Sigmoid colon (tissue), 7 donors: Measurements from ENCODE around the gene APRT. TPM values are rescaled to one million over a fixed set of nuclear protein-coding genes. Genes with fewer than 3 reads are reported as not detected.
"Not testable (repeated sequence)": the region's sequence is repeated elsewhere in the genome, so short reads cannot be mapped to it uniquely, and the experiment has no call there.

Experiments used
- DNase-seq: peaks from one replicate; pipeline ENCODE4 v3.0.0-alpha.2; 2019
- H3K27ac ChIP-seq, 4 donors: fragments of 200-600 bp; sonication (generic); one replicate each; pipeline ENCODE4 v1.5.1; 2016 to 2019; ENCODE audit warnings: mild to moderate bottlenecking in 1 of 4
- H3K27me3 ChIP-seq, 3 donors: fragments of 200-600 bp; sonication (generic); one replicate each; pipeline ENCODE4 v1.5.1; 2019; ENCODE audit warnings: mild to moderate bottlenecking in 1 of 3
- H3K36me3 ChIP-seq, 4 donors: fragments of 200-600 bp; sonication (generic); one replicate each; pipeline ENCODE4 v1.5.1; 2016 to 2019
- H3K4me1 ChIP-seq, 4 donors: fragments of 200-600 bp; sonication (generic); one replicate each; pipeline ENCODE4 v1.5.1; 2017 to 2019
- H3K4me3 ChIP-seq, 4 donors: fragments of 200-600 bp; sonication (generic); one replicate each; pipeline ENCODE4 v1.5.1; 2017 to 2019; ENCODE audit warnings: mild to moderate bottlenecking in 2 of 4, moderate library complexity in 1 of 4
- H3K9me3 ChIP-seq, 4 donors: fragments of 200-600 bp in 3 of 4; sonication (generic) in 3 of 4; one replicate each; pipeline versions ENCODE4 v1.5.1 to v1.6.1; 2013 to 2019
- CTCF ChIP-seq, 4 experiments: fragments of 450-650 bp in 3 of 4; fragments of 200-600 bp in 1 of 4; IDR thresholded peaks; one replicate each; pipeline ENCODE4 v1.5.1; 2016 to 2019; ENCODE audit warnings: antibody characterized with exemption in 4 of 4, mild to moderate bottlenecking in 3 of 4, moderate library complexity in 2 of 4
- EP300 ChIP-seq, 4 donors: sonication (generic); formaldehyde crosslinking; IDR thresholded peaks; one replicate each; pipeline ENCODE4 v1.6.1; 2017; ENCODE audit warnings: antibody characterized with exemption in 4 of 4
- POLR2A ChIP-seq, 2 donors: fragments of 450-650 bp; IDR thresholded peaks; one replicate each; pipeline ENCODE4 v1.6.1; 2016; ENCODE audit warnings: antibody characterized with exemption in 2 of 2, mild to moderate bottlenecking in 2 of 2, moderate library complexity in 2 of 2
- POLR2AphosphoS5 ChIP-seq, 4 donors: sonication (generic); formaldehyde crosslinking; IDR thresholded peaks; one replicate each; pipeline ENCODE4 v1.6.1; 2017; ENCODE audit warnings: antibody characterized with exemption in 4 of 4
- WGBS, 2 donors: extraction: QIAGEN DNeasy Blood & Tissue Kit; methylation state at CpG; one replicate each; pipeline ENCODE4 v1.1.7; 2013; 5-methylcytosine and 5-hydroxymethylcytosine counted together
- intact Hi-C: fragments of 100-400 bp; cut with DNase I; formaldehyde crosslinking; loops from one replicate; pipeline ENCODE4 v1.15.1; 2023
- polyA plus RNA-seq, 3 donors: library from polyadenylated mRNA; stranded (reverse); fragments of 200-250 nt; gene quantifications; one replicate each; pipeline ENCODE4 v1.2.3, GENCODE V29; 2013
- total RNA-seq, 4 donors: library from RNA; depleted of rRNA; stranded (reverse); fragments of >200 nt; gene quantifications; one replicate each; pipeline ENCODE4 v1.1.0, GENCODE V29; 2016
- donor health status: healthy with polysubstance abuse.
- donor health status: Bipolar disorder and iron deficiency.
- donor health status: healthy.

APRT gene
- total and polyA plus RNA-seq, 7 donors = 56.6 to 329 (median 78.3) TPM

GRCh38 chr16:88825146-88825545, 13.4 kb upstream of the APRT start:
- WGBS, 2 donors = 89 to 97% methylated on average over 12 of the region's 12 CpGs
- H3K36me3 ChIP-seq = peaks cover 6 to 78% (median 14%) of the 10 kb centered on the region in 4 donors
- DNase-seq = no peak

DNA sequence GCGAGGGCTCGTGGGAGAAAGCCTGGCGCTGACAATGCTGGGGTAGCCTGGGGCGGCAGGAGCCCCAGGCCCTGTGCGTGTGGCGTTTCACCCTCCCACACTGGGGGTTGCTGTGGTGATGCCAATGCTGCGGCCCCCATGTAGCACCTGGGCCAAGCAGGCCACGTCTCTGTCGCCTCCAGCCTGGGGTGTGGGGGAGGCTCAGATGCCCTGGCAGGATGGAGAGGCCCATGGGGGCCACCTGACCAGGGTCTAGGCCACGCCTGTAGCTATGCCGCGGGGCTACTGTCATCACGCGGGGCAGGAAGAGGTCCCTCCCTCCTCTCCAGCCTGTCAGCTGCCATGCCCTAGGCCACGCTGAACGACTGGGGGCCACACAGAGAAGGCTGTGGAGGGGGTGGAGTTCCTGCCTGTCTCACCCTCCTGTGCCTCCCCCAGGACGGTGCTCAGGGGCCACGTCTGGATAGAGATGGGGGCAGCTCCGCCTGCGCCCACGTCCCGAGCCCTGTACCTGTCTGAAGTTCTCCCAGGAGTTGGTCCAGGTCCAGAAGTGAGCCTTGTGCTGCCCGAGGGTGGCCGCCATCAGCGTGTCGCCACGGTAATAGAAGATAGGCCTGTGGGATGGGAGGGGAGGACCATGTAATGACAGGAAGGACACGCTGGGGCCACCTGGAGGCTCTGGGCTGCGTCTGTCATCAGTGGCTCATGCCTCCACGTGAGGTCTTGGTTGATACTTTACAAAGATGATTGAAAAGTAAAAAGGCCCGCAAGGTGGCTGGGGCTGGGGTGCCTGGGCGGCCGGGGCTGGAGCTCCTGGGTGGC, 12.7 kb upstream of the APRT start:
- peaks cover 6 to 75% (median 14%) of the 10 kb centered on the region in 4 donors for H3K36me3 ChIP-seq

More at GRCh38 chr16:88825146-88825545, 13.4 kb upstream of the APRT start:
- Histone ChIP-seq H3K4me3 (no peak overlapping the region), H3K4me1 (no peaks in the 10 kb centered on the region), H3K27ac (no peak overlapping the region), H3K9me3 (no peaks in the 10 kb centered on the region), H3K27me3 (no peaks in the 10 kb centered on the region)
- intact Hi-C loops = no loop called here
- TF ChIP-seq POLR2A (IDR thresholded peaks at IDR 0.05) (no peak), POLR2AphosphoS5 (IDR thresholded peaks at IDR 0.05) (no peak), CTCF (IDR thresholded peaks at IDR 0.05) (no peak), EP300 (IDR thresholded peaks at IDR 0.05) (no peak)

GRCh38 chr16:88823646-88824045, 11.9 kb upstream of the APRT start:
- H3K27ac ChIP-seq, DNase-seq, H3K9me3 ChIP-seq, H3K4me1 ChIP-seq, H3K27me3 ChIP-seq, intact Hi-C loops, H3K4me3 ChIP-seq: not testable (repeated sequence)
- peaks cover 6 to 70% (median 14%) of the 10 kb centered on the region in 4 donors for H3K36me3 ChIP-seq
- 97% methylated on average over 30 of the region's 31 CpGs for WGBS, 2 donors

More for the DNA sequence above, 12.7 kb upstream of the APRT start:
- Histone ChIP-seq H3K9me3 (no peaks in the 10 kb centered on the region), H3K27ac (no peak overlapping the region), H3K4me3 (no peak overlapping the region), H3K4me1 (no peaks in the 10 kb centered on the region), H3K27me3 (no peaks in the 10 kb centered on the region)
- TF ChIP-seq POLR2A (IDR thresholded peaks at IDR 0.05) = no peak
- no peak for TF ChIP-seq POLR2AphosphoS5 (IDR thresholded peaks at IDR 0.05)
- no peak for TF ChIP-seq CTCF (IDR thresholded peaks at IDR 0.05)
- no peak for TF ChIP-seq EP300 (IDR thresholded peaks at IDR 0.05)
- DNase-seq = no peak
- WGBS, 2 donors = 87 to 89% methylated on average over 33 of the region's 33 CpGs
- intact Hi-C loops = no loop called here

- Histone ChIP-seq H3K9me3 (no peaks in the 10 kb centered on the region), H3K36me3 (peaks cover 6 to 58% (median 11%) of the 10 kb centered on the region in 4 donors), H3K27ac (no peak overlapping the region), H3K4me3 (no peak overlapping the region), H3K4me1 (no peaks in the 10 kb centered on the region), H3K27me3 (no peaks in the 10 kb centered on the region)
- intact Hi-C loops = no loop called here
- DNase-seq = no peak
- WGBS, 2 donors = 95% methylated on average over 24 of the region's 24 CpGs
- TF ChIP-seq POLR2AphosphoS5 (IDR thresholded peaks at IDR 0.05) (no peak), EP300 (IDR thresholded peaks at IDR 0.05) (no peak), POLR2A (IDR thresholded peaks at IDR 0.05) (no peak), CTCF (IDR thresholded peaks at IDR 0.05) (no peak)
Observed at GRCh38 chr16:88822281-88823040, 10.7 kb upstream of the APRT start.

GRCh38 chr16:88821168-88821850, 9.6 kb upstream of the APRT start:
- no peaks in the 10 kb centered on the region for H3K27me3 ChIP-seq
- intact Hi-C loops = no loop called here
- H3K4me1 ChIP-seq = no peaks in the 10 kb centered on the region
- no peak overlapping the region for H3K4me3 ChIP-seq
- H3K36me3 ChIP-seq = peaks cover 6 to 47% (median 10%) of the 10 kb centered on the region in 4 donors
- no peak overlapping the region for H3K27ac ChIP-seq
- no peaks in the 10 kb centered on the region for H3K9me3 ChIP-seq
- no peak for TF ChIP-seq POLR2AphosphoS5 (IDR thresholded peaks at IDR 0.05)
- no peak for TF ChIP-seq POLR2A (IDR thresholded peaks at IDR 0.05)
- TF ChIP-seq EP300 (IDR thresholded peaks at IDR 0.05) = no peak
- TF ChIP-seq CTCF (IDR thresholded peaks at IDR 0.05) = no peak
- no peak for DNase-seq
- WGBS, 2 donors = 85 to 91% methylated on average over 22 of the region's 22 CpGs
